Measurements from ENCODE around the gene MRM3. TPM values are rescaled to one million over a fixed set of nuclear protein-coding genes. Genes with fewer than 3 reads are reported as not detected.
"Not testable (repeated sequence)": the region's sequence is repeated elsewhere in the genome, so short reads cannot be mapped to it uniquely, and the experiment has no call there.

Gene MRM3
- total and polyA plus RNA-seq, 4 donors: 8.5 to 17.5 (median 15.4) TPM

DNA sequence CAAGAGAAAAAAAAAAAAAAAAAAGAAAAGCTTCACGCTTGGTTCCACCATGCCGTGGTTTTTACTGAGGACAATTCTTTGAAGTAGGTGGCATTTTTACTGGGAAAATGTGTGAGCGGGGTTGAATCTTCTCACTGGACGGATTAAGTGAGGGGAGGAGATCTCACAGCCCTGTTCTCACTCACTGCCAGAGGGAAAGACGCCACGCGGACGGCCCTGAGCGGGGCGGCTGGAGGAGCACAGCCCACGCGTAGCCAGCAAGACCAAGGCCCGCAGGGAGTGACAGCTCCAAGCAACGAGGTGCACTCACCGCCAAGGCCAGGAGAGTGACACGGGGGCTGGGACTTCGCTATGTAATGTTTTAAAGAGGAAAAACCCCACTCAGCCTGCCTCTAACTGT is 43.1 kb downstream of the MRM3 start:
- Histone ChIP-seq H3K4me1 (ENCODE audit: control insufficient read depth in 4 of 4, insufficient read depth in 4 of 4, low read length in 3 of 4) (no peaks in the 10 kb centered on the region), H3K27ac (ENCODE audit: low read depth in 1 of 2, low read length in 2 of 2) (no peak overlapping the region), H3K27me3 (ENCODE audit: control insufficient read depth in 4 of 4, insufficient read depth in 4 of 4, low read length in 3 of 4) (no peaks in the 10 kb centered on the region), H3K9ac (ENCODE audit: low read depth in 1 of 2, low read length in 2 of 2) (no peak overlapping the region), H3K36me3 (ENCODE audit: control insufficient read depth in 4 of 4, insufficient read depth in 3 of 4, low read depth in 1 of 4, low read length in 3 of 4) (peaks cover 0 to 3% (median 1%) of the 10 kb centered on the region in 4 donors), H3K9me3 (ENCODE audit: control insufficient read depth in 4 of 4, low read length in 3 of 4) (no peaks in the 10 kb centered on the region), H3K4me3 (ENCODE audit: low read depth in 1 of 3, low read length in 3 of 3) (no peak overlapping the region)
- WGBS: 90% methylated on average over 17 of the region's 17 CpGs
- TF ChIP-seq ZBTB33 (IDR thresholded peaks at IDR 0.05) (no peak), JUND (IDR thresholded peaks at IDR 0.05) (no peak), HNF4A (conservative IDR thresholded peaks at IDR 0.05) (no peak), HNF4G (IDR thresholded peaks at IDR 0.05) (no peak), GABPA (IDR thresholded peaks at IDR 0.05 in 1 of 2, conservative IDR thresholded peaks at IDR 0.05 in 1 of 2) (no peak)
- DNase-seq (ENCODE audit: low spot score): no peak

DNA sequence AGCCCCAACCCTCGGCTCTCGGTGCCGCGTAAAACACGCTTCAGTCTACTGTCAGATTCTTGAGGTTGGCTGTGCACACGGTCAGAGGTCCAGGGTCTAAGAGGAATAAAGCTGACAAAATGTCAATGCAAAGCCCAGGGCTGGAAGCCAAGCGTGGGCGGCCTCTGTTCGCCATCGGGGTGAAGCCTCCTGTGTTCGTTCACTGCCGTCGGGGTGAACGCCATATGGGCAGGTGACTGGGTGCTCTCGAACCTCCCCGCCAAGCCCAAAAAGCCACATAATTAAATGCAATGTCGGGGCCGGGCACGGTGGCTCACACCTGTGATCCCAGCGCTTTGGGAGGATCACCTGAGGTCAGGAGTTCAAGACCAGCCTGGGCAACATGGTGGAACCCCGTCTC is 44.6 kb downstream of the MRM3 start:
- H3K4me3 ChIP-seq (ENCODE audit: low read depth in 1 of 3, low read length in 3 of 3): no peak overlapping the region
- 93% methylated on average over 21 of the region's 21 CpGs for WGBS
- H3K36me3 ChIP-seq (ENCODE audit: control insufficient read depth in 4 of 4, insufficient read depth in 3 of 4, low read depth in 1 of 4, low read length in 3 of 4): peaks cover 0 to 3% (median 1%) of the 10 kb centered on the region in 4 donors
- no peaks in the 10 kb centered on the region for H3K4me1 ChIP-seq (ENCODE audit: control insufficient read depth in 4 of 4, insufficient read depth in 4 of 4, low read length in 3 of 4)
- H3K9me3 ChIP-seq (ENCODE audit: control insufficient read depth in 4 of 4, low read length in 3 of 4): no peaks in the 10 kb centered on the region
- no peaks in the 10 kb centered on the region for H3K27me3 ChIP-seq (ENCODE audit: control insufficient read depth in 4 of 4, insufficient read depth in 4 of 4, low read length in 3 of 4)
- DNase-seq (ENCODE audit: low spot score): no peak
- H3K9ac ChIP-seq (ENCODE audit: low read depth in 1 of 2, low read length in 2 of 2): no peak overlapping the region
- no peak overlapping the region for H3K27ac ChIP-seq (ENCODE audit: low read depth in 1 of 2, low read length in 2 of 2)
- TF ChIP-seq GABPA (IDR thresholded peaks at IDR 0.05 in 1 of 2, conservative IDR thresholded peaks at IDR 0.05 in 1 of 2): no peak
- no peak for TF ChIP-seq JUND (IDR thresholded peaks at IDR 0.05)
- TF ChIP-seq RAD21 (IDR thresholded peaks at IDR 0.05): no peak
- TF ChIP-seq, protein P1, sequence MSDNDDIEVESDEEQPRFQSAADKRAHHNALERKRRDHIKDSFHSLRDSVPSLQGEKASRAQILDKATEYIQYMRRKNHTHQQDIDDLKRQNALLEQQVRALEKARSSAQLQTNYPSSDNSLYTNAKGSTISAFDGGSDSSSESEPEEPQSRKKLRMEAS (IDR thresholded peaks at IDR 0.05): no peak
- TF ChIP-seq RXRA (IDR thresholded peaks at IDR 0.05): no peak

DNA sequence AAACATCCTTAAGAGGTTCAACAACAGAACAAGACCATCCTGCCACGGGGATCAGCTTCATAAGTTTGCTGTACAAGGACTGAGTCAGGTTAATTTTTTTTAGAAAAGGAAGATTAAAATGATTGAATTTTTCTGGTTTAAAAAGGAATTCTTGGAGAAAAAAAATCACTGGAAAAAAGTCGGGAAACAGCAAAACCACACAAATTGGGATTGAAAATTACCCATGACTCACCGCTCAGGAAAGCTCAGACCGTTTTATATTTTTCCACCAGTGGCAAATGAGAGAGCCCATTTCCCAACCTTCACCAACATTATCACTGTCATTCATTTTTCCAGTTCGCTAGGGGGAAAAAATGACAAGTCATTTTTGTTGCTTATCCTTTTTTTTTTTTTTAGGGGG is 46.6 kb downstream of the MRM3 start:
- H3K4me3 ChIP-seq (ENCODE audit: low read depth in 1 of 3, low read length in 3 of 3): no peak overlapping the region
- WGBS: 89% methylated on average over 5 of the region's 5 CpGs
- no peak for DNase-seq (ENCODE audit: low spot score)
- H3K27ac ChIP-seq (ENCODE audit: low read depth in 1 of 2, low read length in 2 of 2): no peak overlapping the region
- no peaks in the 10 kb centered on the region for H3K4me1 ChIP-seq (ENCODE audit: control insufficient read depth in 4 of 4, insufficient read depth in 4 of 4, low read length in 3 of 4)
- H3K27me3 ChIP-seq (ENCODE audit: control insufficient read depth in 4 of 4, insufficient read depth in 4 of 4, low read length in 3 of 4): no peaks in the 10 kb centered on the region
- H3K36me3 ChIP-seq (ENCODE audit: control insufficient read depth in 4 of 4, insufficient read depth in 3 of 4, low read depth in 1 of 4, low read length in 3 of 4): peaks cover 0 to 3% (median 0%) of the 10 kb centered on the region in 4 donors
- no peaks in the 10 kb centered on the region for H3K9me3 ChIP-seq (ENCODE audit: control insufficient read depth in 4 of 4, low read length in 3 of 4)
- H3K9ac ChIP-seq (ENCODE audit: low read depth in 1 of 2, low read length in 2 of 2): no peak overlapping the region
- TF ChIP-seq EGR1 (IDR thresholded peaks at IDR 0.05; ENCODE audit: low read depth in 2 of 2) (no peak), FOXA2 (IDR thresholded peaks at IDR 0.05) (no peak), GABPA (IDR thresholded peaks at IDR 0.05 in 1 of 2, conservative IDR thresholded peaks at IDR 0.05 in 1 of 2) (no peak), HNF4A (conservative IDR thresholded peaks at IDR 0.05) (no peak), CTCF (IDR thresholded peaks at IDR 0.05; ENCODE audit: low read depth, low read length, missing input control) (no peak), HNF4G (IDR thresholded peaks at IDR 0.05) (no peak), ATF3 (IDR thresholded peaks at IDR 0.05) (no peak), NR2F2 (IDR thresholded peaks at IDR 0.05) (no peak), FOXA1 (IDR thresholded peaks at IDR 0.05) (no peak)
- TF ChIP-seq, protein P1 (IDR thresholded peaks at IDR 0.05): no peak
- TF ChIP-seq, protein P2, sequence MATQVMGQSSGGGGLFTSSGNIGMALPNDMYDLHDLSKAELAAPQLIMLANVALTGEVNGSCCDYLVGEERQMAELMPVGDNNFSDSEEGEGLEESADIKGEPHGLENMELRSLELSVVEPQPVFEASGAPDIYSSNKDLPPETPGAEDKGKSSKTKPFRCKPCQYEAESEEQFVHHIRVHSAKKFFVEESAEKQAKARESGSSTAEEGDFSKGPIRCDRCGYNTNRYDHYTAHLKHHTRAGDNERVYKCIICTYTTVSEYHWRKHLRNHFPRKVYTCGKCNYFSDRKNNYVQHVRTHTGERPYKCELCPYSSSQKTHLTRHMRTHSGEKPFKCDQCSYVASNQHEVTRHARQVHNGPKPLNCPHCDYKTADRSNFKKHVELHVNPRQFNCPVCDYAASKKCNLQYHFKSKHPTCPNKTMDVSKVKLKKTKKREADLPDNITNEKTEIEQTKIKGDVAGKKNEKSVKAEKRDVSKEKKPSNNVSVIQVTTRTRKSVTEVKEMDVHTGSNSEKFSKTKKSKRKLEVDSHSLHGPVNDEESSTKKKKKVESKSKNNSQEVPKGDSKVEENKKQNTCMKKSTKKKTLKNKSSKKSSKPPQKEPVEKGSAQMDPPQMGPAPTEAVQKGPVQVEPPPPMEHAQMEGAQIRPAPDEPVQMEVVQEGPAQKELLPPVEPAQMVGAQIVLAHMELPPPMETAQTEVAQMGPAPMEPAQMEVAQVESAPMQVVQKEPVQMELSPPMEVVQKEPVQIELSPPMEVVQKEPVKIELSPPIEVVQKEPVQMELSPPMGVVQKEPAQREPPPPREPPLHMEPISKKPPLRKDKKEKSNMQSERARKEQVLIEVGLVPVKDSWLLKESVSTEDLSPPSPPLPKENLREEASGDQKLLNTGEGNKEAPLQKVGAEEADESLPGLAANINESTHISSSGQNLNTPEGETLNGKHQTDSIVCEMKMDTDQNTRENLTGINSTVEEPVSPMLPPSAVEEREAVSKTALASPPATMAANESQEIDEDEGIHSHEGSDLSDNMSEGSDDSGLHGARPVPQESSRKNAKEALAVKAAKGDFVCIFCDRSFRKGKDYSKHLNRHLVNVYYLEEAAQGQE (IDR thresholded peaks at IDR 0.05): no peak

DNA sequence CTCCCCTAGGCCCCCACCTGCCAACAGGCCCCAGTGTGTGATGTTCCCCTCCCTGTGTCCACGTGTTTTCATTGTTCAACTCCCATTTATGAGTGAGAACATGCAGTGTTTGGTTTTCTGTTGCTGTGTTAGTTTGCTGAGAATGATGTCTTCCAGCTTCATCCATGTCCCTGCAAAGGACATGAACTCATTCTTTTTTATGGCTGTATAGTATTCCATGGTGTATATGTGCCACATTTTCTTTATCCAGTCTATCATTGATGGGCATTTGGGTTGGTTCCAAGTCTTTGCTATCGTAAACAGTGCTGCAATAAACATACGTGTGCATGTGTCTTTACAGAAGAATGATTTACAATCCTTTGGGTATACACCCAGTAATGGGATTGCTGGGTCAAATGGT is 47.5 kb downstream of the MRM3 start:
- 82% methylated on average over 3 of the region's 3 CpGs for WGBS
- H3K27ac ChIP-seq (ENCODE audit: low read depth in 1 of 2, low read length in 2 of 2); DNase-seq (ENCODE audit: low spot score); H3K4me1 ChIP-seq (ENCODE audit: control insufficient read depth in 4 of 4, insufficient read depth in 4 of 4, low read length in 3 of 4); H3K4me3 ChIP-seq (ENCODE audit: low read depth in 1 of 3, low read length in 3 of 3); H3K36me3 ChIP-seq (ENCODE audit: control insufficient read depth in 4 of 4, insufficient read depth in 3 of 4, low read depth in 1 of 4, low read length in 3 of 4); H3K27me3 ChIP-seq (ENCODE audit: control insufficient read depth in 4 of 4, insufficient read depth in 4 of 4, low read length in 3 of 4); H3K9ac ChIP-seq (ENCODE audit: low read depth in 1 of 2, low read length in 2 of 2); H3K9me3 ChIP-seq (ENCODE audit: control insufficient read depth in 4 of 4, low read length in 3 of 4): not testable (repeated sequence)

All from liver (tissue), 9 donors.